HEK293T (cell line): ENCODE measurements around the gene TMEM203.

ENCODE experiments used
- BHLHE40 ChIP-seq: fragments of 450-650 bp; IDR thresholded peaks from 2 replicates; pipeline ENCODE4 v1.6.1; 2016; ENCODE audit warnings: mild to moderate bottlenecking, moderate library complexity, borderline replicate concordance
- CTBP1 ChIP-seq: fragments of 450-650 bp; IDR thresholded peaks from 2 replicates; pipeline ENCODE4 v1.6.1; 2016; ENCODE audit warnings: borderline replicate concordance
- ELF4 ChIP-seq: fragments of 450-650 bp; IDR thresholded peaks from 2 replicates; pipeline ENCODE4 v1.6.1; 2017; ENCODE audit warnings: antibody characterized with exemption
- FOXK2 ChIP-seq: fragments of 450-650 bp; IDR thresholded peaks from 2 replicates; pipeline ENCODE4 v1.6.1; 2016; ENCODE audit warnings: mild to moderate bottlenecking
- FOXM1 ChIP-seq: fragments of 450-650 bp; IDR thresholded peaks from 2 replicates; pipeline ENCODE4 v1.6.1; 2017; ENCODE audit warnings: mild to moderate bottlenecking, borderline replicate concordance
- HDGF ChIP-seq: fragments of 450-650 bp; IDR thresholded peaks from 2 replicates; pipeline ENCODE4 v1.6.1; 2017; ENCODE audit warnings: antibody characterized with exemption, borderline replicate concordance
- L3MBTL2 ChIP-seq: fragments of 450-650 bp; conservative IDR thresholded peaks from 2 replicates; pipeline ENCODE4 v1.6.1; 2016; ENCODE audit warnings: mild to moderate bottlenecking
- NFRKB ChIP-seq: fragments of 450-650 bp; IDR thresholded peaks from 2 replicates; pipeline ENCODE4 v1.6.1; 2016; ENCODE audit warnings: mild to moderate bottlenecking, moderate library complexity
- SP1 ChIP-seq: fragments of 450-650 bp; IDR thresholded peaks from 2 replicates; pipeline ENCODE4 v1.6.1; 2017
- SUZ12 ChIP-seq: fragments of 450-650 bp; IDR thresholded peaks from 2 replicates; pipeline ENCODE4 v1.6.1; 2016; ENCODE audit warnings: mild to moderate bottlenecking
- TARDBP ChIP-seq: fragments of 450-650 bp; IDR thresholded peaks from 2 replicates; pipeline ENCODE4 v1.6.1; 2016
- TF ChIP-seq, protein P1 (sequence below): fragments of 450-650 bp; IDR thresholded peaks from 2 replicates; pipeline ENCODE4 v1.6.1; 2016

DNA sequence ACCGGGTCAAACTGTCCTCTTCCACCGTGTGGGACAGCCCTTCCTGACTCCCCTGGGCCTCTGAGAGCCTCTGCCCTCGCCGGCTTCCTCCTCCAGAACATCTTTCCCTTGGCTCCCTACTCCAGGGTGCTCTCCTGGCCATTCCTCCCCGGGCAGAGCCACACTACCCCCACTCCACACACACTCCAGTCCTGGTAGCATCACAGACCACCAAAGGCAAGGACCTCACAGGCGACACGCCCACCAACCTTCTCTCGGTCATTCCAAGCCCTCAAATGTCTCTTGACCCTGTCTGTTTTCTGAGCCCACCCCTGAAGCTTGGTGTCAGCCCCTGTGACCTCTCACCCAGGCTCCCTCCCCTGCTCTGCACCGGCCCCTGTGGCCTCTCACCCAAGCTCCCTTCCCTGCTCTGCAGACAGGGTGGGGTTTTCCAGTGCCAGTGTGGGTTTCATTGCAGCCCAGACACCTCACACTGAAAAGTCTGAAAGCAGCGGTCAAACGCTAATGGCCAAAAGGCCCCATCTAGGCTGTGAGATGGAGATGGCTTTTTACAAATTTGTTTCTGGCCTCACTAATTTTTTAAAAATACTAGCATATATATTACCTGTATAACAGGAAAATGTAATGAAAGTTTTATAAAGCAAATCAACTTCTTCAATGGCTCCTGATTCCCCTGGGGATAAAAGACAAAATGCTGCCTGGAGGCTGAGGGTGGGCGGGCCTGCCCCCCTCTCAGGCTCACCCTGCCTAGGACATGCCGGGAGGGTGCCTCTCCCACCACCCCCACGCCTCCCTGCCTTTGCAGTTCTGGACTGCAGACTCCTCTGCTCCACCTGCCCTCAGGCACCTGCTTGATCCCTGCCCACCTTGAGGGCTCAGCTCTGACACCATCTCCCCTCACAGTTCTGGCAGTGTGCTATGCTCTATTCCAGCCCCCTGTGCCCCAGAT lies 46.1 kb downstream of the TMEM203 start:
- TF ChIP-seq SUZ12, result no peak
- no peak for TF ChIP-seq SP1
- no peak for TF ChIP-seq ELF4
- no peak for TF ChIP-seq BHLHE40
- TF ChIP-seq HDGF, result no peak
- no peak for TF ChIP-seq L3MBTL2
- no peak for TF ChIP-seq FOXK2
- no peak for TF ChIP-seq TARDBP
- no peak for TF ChIP-seq FOXM1
- no peak for TF ChIP-seq NFRKB
- TF ChIP-seq, protein P1, sequence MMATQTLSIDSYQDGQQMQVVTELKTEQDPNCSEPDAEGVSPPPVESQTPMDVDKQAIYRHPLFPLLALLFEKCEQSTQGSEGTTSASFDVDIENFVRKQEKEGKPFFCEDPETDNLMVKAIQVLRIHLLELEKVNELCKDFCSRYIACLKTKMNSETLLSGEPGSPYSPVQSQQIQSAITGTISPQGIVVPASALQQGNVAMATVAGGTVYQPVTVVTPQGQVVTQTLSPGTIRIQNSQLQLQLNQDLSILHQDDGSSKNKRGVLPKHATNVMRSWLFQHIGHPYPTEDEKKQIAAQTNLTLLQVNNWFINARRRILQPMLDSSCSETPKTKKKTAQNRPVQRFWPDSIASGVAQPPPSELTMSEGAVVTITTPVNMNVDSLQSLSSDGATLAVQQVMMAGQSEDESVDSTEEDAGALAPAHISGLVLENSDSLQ, result no peak
- TF ChIP-seq CTBP1, result no peak
